Cortex of kidney (tissue), 1 donor: ENCODE measurements around the gene CNMD.

ENCODE experiments used
- DNase-seq: peaks from one replicate; lab custom pipeline; 2025; lab: John Stamatoyannopoulos, UW

Gene CNMD

GRCh38 chr13:52739468-52740071 lies at the start of gene CNMD:
Gene CNMD, minus strand, starts transcription at chr13:52739820. Its CDS starts 119 bp downstream, at chr13:52739701.
- DNase-seq, result no peak

GRCh38 chr13:52788011-52788410 lies 48.4 kb upstream of the CNMD start:
- DNase-seq, result no peak

- no peak for DNase-seq
These were observed 47.6 kb upstream of the CNMD start for GRCh38 chr13:52787235-52787634.

- DNase-seq, result no peak
These were observed 47.1 kb upstream of the CNMD start for GRCh38 chr13:52786766-52787165.

- DNase-seq, result no peak
These were observed 46.1 kb upstream of the CNMD start for GRCh38 chr13:52785739-52786138.

GRCh38 chr13:52784591-52785340 lies 45.1 kb upstream of the CNMD start:
- no peak for DNase-seq

GRCh38 chr13:52783943-52784342 lies 44.3 kb upstream of the CNMD start:
- DNase-seq, result no peak

- no peak for DNase-seq
These were observed 43.1 kb upstream of the CNMD start for GRCh38 chr13:52782471-52783448.

- no peak for DNase-seq
These were observed 41.0 kb upstream of the CNMD start for GRCh38 chr13:52780611-52781010.

- DNase-seq, result no peak
These were observed 40.5 kb upstream of the CNMD start for GRCh38 chr13:52780092-52780491.

GRCh38 chr13:52779103-52779502 lies 39.5 kb upstream of the CNMD start:
- no peak for DNase-seq

- DNase-seq, result no peak
These were observed 37.1 kb upstream of the CNMD start for GRCh38 chr13:52776726-52777125.

GRCh38 chr13:52775511-52775910 lies 35.9 kb upstream of the CNMD start:
- DNase-seq, result no peak

- DNase-seq, result no peak
These were observed 28.4 kb upstream of the CNMD start for GRCh38 chr13:52767949-52768516.

- no peak for DNase-seq
These were observed 26.2 kb upstream of the CNMD start for GRCh38 chr13:52765611-52766390.

- DNase-seq, result no peak
These were observed 20.5 kb upstream of the CNMD start for GRCh38 chr13:52760077-52760476.

- no peak for DNase-seq
These were observed 18.5 kb upstream of the CNMD start for GRCh38 chr13:52758114-52758513.

GRCh38 chr13:52751196-52751595 lies 11.6 kb upstream of the CNMD start:
- DNase-seq, result no peak

GRCh38 chr13:52750713-52751112 lies 11.1 kb upstream of the CNMD start:
- no peak for DNase-seq

GRCh38 chr13:52749419-52749818 lies 9.8 kb upstream of the CNMD start:
- DNase-seq, result no peak

GRCh38 chr13:52746141-52746540 lies 6.5 kb upstream of the CNMD start:
- no peak for DNase-seq
